H9 (cell line): ENCODE measurements around the gene ACMSD. TPM values are rescaled to one million over a fixed set of nuclear protein-coding genes. Genes with fewer than 3 reads are reported as not detected.

ENCODE experiments used
- DNase-seq: peaks from one replicate; pipeline ENCODE4 v3.0.0-alpha.2; 2017
- H2AFZ ChIP-seq: one replicate; pipeline ENCODE4 v1.6.1; 2013; ENCODE audit warnings: mild to moderate bottlenecking, low read length, control low read depth, moderate library complexity
- H2AK5ac ChIP-seq: 2 replicates; pipeline ENCODE4 v1.6.1; 2013; ENCODE audit warnings: low read length, control low read depth, mixed read lengths; ENCODE audit not compliant: insufficient read length
- H2BK120ac ChIP-seq: one replicate; pipeline ENCODE4 v1.6.1; 2013; ENCODE audit warnings: low read depth, mild to moderate bottlenecking, low read length, control low read depth, inconsistent platforms; ENCODE audit not compliant: poor library complexity, severe bottlenecking
- H2BK12ac ChIP-seq: 2 replicates; pipeline ENCODE4 v1.6.1; 2013; ENCODE audit warnings: low read length, control low read depth, mixed read lengths, low read depth; ENCODE audit not compliant: insufficient read length
- H2BK15ac ChIP-seq: 2 replicates; pipeline ENCODE4 v1.6.1; 2013; ENCODE audit warnings: low read depth, low read length, control low read depth
- H2BK20ac ChIP-seq: one replicate; pipeline ENCODE4 v1.6.1; 2013; ENCODE audit warnings: low read depth, mild to moderate bottlenecking, low read length, control low read depth, inconsistent platforms; ENCODE audit not compliant: poor library complexity, severe bottlenecking
- H2BK5ac ChIP-seq: 2 replicates; pipeline ENCODE4 v1.6.1; 2013; ENCODE audit warnings: low read length, control low read depth, mixed read lengths; ENCODE audit not compliant: insufficient read length
- H3K14ac ChIP-seq: 2 replicates; pipeline ENCODE4 v1.6.1; 2013; ENCODE audit warnings: low read length, control low read depth; ENCODE audit not compliant: insufficient read depth
- H3K18ac ChIP-seq: 2 replicates; pipeline ENCODE4 v1.6.1; 2013; ENCODE audit warnings: low read depth, mild to moderate bottlenecking, mixed read lengths, low read length, control low read depth; ENCODE audit not compliant: insufficient read length
- H3K23ac ChIP-seq: 2 replicates; pipeline ENCODE4 v1.6.1; 2013; ENCODE audit warnings: low read length, control low read depth, mixed read lengths, low read depth; ENCODE audit not compliant: insufficient read length
- H3K23me2 ChIP-seq: 2 replicates; pipeline ENCODE4 v1.6.1; 2013; ENCODE audit warnings: low read depth, mild to moderate bottlenecking, mixed read lengths, low read length, control low read depth; ENCODE audit not compliant: insufficient read length, poor library complexity, severe bottlenecking
- H3K27ac ChIP-seq: 2 replicates; pipeline ENCODE4 v1.5.1; 2013; ENCODE audit warnings: low read length, control low read depth, mixed read lengths, low read depth; ENCODE audit not compliant: insufficient read length
- H3K27me3 ChIP-seq: 2 replicates; pipeline ENCODE4 v1.6.1; 2013; ENCODE audit warnings: low read length, control low read depth, inconsistent platforms; ENCODE audit not compliant: insufficient read depth
- H3K4ac ChIP-seq: 2 replicates; pipeline ENCODE4 v1.6.1; 2013; ENCODE audit warnings: low read depth, mild to moderate bottlenecking, control low read depth, inconsistent platforms, low read length, moderate library complexity
- H3K4me1 ChIP-seq: 2 replicates; pipeline ENCODE4 v1.6.1; 2013; ENCODE audit warnings: low read length, control low read depth, inconsistent platforms; ENCODE audit not compliant: insufficient read depth
- H3K4me2 ChIP-seq: 2 replicates; pipeline ENCODE4 v1.6.1; 2013; ENCODE audit warnings: low read length, control low read depth, mixed read lengths; ENCODE audit not compliant: insufficient read length, insufficient read depth
- H3K56ac ChIP-seq: 2 replicates; pipeline ENCODE4 v1.6.1; 2013; ENCODE audit warnings: low read depth, mild to moderate bottlenecking, mixed read lengths, low read length, control low read depth; ENCODE audit not compliant: insufficient read length
- H3K79me1 ChIP-seq: 2 replicates; pipeline ENCODE4 v1.6.1; 2013; ENCODE audit warnings: low read depth, mild to moderate bottlenecking, moderate library complexity, low read length, control low read depth, inconsistent platforms; ENCODE audit not compliant: insufficient read depth, poor library complexity, severe bottlenecking
- H3K79me2 ChIP-seq: 2 replicates; pipeline ENCODE4 v1.6.1; 2013; ENCODE audit warnings: low read length, control low read depth, inconsistent platforms; ENCODE audit not compliant: insufficient read depth
- H3K9ac ChIP-seq: 2 replicates; pipeline ENCODE4 v1.6.1; 2013; ENCODE audit warnings: low read length, control low read depth, mixed read lengths; ENCODE audit not compliant: insufficient read length; ENCODE audit errors: extremely low read depth
- H3K9me3 ChIP-seq: one replicate; pipeline ENCODE4 v1.6.1; 2013; ENCODE audit warnings: low read depth, low read length, inconsistent platforms; ENCODE audit not compliant: control insufficient read depth
- H3T11ph ChIP-seq: one replicate; pipeline ENCODE4 v1.6.1; 2013; ENCODE audit warnings: mild to moderate bottlenecking, low read length, control low read depth, inconsistent platforms
- H4K20me1 ChIP-seq: one replicate; pipeline ENCODE4 v1.6.1; 2013; ENCODE audit not compliant: control insufficient read depth, insufficient read length, insufficient read depth
- H4K5ac ChIP-seq: 2 replicates; pipeline ENCODE4 v1.6.1; 2013; ENCODE audit warnings: low read depth, mild to moderate bottlenecking, mixed read lengths, low read length, control low read depth; ENCODE audit not compliant: insufficient read length
- H4K8ac ChIP-seq: replicated peaks from 2 replicates; pipeline ENCODE4 v1.6.1; 2013; ENCODE audit warnings: low read length, control low read depth, mixed read lengths, low read depth; ENCODE audit not compliant: insufficient read length
- H4K91ac ChIP-seq: 2 replicates; pipeline ENCODE4 v1.6.1; 2013; ENCODE audit warnings: low read depth, mild to moderate bottlenecking, moderate library complexity, mixed read lengths, low read length, control low read depth; ENCODE audit not compliant: insufficient read length
- H3K27ac Mint-ChIP-seq, 3 experiments: 2 replicates in 2 of 3; 3 replicates in 1 of 3; pipeline ENCODE4 v1.8.0; 2020 to 2021; ENCODE audit warnings: mixed read lengths in 3 of 3, mild to moderate bottlenecking in 1 of 3, moderate library complexity in 1 of 3
- H3K27me3 Mint-ChIP-seq: 2 replicates; pipeline ENCODE4 v1.8.0; 2021; ENCODE audit warnings: low read depth, mild to moderate bottlenecking, moderate library complexity, mixed read lengths
- H3K36me3 Mint-ChIP-seq, 3 experiments: 2 replicates in 2 of 3; 3 replicates in 1 of 3; pipeline ENCODE4 v1.8.0; 2020 to 2021; ENCODE audit warnings: low read depth in 3 of 3, mixed read lengths in 3 of 3; ENCODE audit not compliant: insufficient read depth in 1 of 3
- H3K4me1 Mint-ChIP-seq, 2 experiments: 2 replicates each; pipeline ENCODE4 v1.8.0; 2020; ENCODE audit warnings: mixed read lengths in 2 of 2
- H3K4me3 Mint-ChIP-seq, 2 experiments: 2 replicates in 1 of 2; 3 replicates in 1 of 2; pipeline ENCODE4 v1.8.0; 2020 to 2021; ENCODE audit warnings: mild to moderate bottlenecking in 2 of 2, mixed read lengths in 2 of 2, moderate library complexity in 1 of 2
- H3K9me3 Mint-ChIP-seq, 2 experiments: 2 replicates in 1 of 2; 3 replicates in 1 of 2; pipeline ENCODE4 v1.8.0; 2020; ENCODE audit warnings: mild to moderate bottlenecking in 2 of 2, mixed read lengths in 2 of 2, moderate library complexity in 1 of 2
- CTCF ChIP-seq: fragments of 200-600 bp; sonication (generic); conservative IDR thresholded peaks from 3 replicates; pipeline ENCODE4 v1.8.0; 2021; ENCODE audit warnings: antibody characterized with exemption, mild to moderate bottlenecking
- WGBS: extraction: QIAGEN DNeasy Blood & Tissue Kit; methylation state at CpG from one replicate; pipeline ENCODE4 v1.1.7; 2013; ENCODE audit warnings: missing lambda C conversion rate, low lambda C conversion rate, mixed read lengths; ENCODE audit not compliant: insufficient read length; ENCODE audit errors: extremely low coverage; 5-methylcytosine and 5-hydroxymethylcytosine counted together
- total RNA-seq: library from RNA; stranded (reverse); gene quantifications from 2 replicates; pipeline ENCODE4 v1.2.1, GENCODE V29; 2021

Gene ACMSD
- total RNA-seq, 1 experiment from 2014 or later: not detected

DNA sequence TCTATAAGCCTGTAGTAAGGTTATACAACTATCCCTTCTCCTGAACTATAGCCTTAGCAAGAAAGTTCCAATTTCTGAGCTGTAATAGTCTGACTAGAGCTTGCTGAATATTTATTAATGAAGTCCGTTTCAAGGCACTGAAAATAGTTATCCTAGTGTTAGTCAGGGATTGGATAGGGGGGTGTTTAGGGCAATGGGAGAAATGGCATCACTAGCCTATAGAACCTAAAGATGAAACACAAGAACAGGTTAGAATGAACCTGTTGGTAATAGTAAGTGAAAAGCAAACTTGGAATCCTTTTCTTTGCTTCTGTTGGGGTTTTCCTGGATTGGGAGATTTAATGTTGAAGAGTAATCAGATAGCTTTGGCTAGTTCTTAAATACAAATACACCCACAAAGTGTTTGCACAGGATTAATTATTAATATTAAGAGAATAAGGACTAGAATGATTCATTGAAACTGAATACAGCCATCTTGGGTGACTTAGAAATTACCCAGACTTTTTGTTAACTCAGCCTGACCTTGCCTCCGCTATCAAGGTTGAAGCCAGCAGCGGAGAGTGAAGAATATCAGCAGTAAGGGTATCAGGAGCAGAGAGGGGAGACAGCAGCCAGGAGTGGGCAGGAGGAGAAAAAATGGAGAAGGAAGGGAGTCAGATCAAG lies 94.6 kb downstream of the ACMSD start:
- no peak for TF ChIP-seq CTCF
- peak overlapping the region; percentile 36 to 51 (median 47); a peak in 4 of 7 replicates for H3K27ac Mint-ChIP-seq

More for the DNA sequence above, 94.6 kb downstream of the ACMSD start:
- Histone ChIP-seq H2BK20ac (no peak overlapping the region), H3K4ac (no peak overlapping the region), H4K5ac (no peak overlapping the region), H2BK120ac (no peak overlapping the region), H3K79me2 (peaks cover 40% of the 10 kb centered on the region; the same call in 1 of the 2 replicates), H4K91ac (no peak overlapping the region), H3K23ac (no peak overlapping the region), H3K18ac (no peak overlapping the region), H4K20me1 (no peaks in the 10 kb centered on the region), H3K14ac (no peak overlapping the region), H4K8ac (no peak overlapping the region), H2BK12ac (no peak overlapping the region), H3K4me2 (no peak overlapping the region), H3K4me1 (no peaks in the 10 kb centered on the region), H3T11ph (no peak overlapping the region), H3K56ac (no peak overlapping the region), H3K27me3 (no peaks in the 10 kb centered on the region), H2AK5ac (no peak overlapping the region), H2BK5ac (no peak overlapping the region), H3K79me1 (peaks cover 2% of the 10 kb centered on the region), H3K27ac (no peak overlapping the region), H3K9ac (no peak overlapping the region), H2AFZ (no peak overlapping the region), H3K23me2 (no peaks in the 10 kb centered on the region), H3K9me3 (no peaks in the 10 kb centered on the region), H2BK15ac (no peak overlapping the region)
- H3K4me1 Mint-ChIP-seq: peaks cover 16 to 18% of the 10 kb centered on the region in 2 experiments
- H3K9me3 Mint-ChIP-seq: no peaks in the 10 kb centered on the region
- no peak overlapping the region for H3K4me3 Mint-ChIP-seq
- DNase-seq: no peak
- H3K27me3 Mint-ChIP-seq: no peaks in the 10 kb centered on the region
- no CpG with 5 or more reads among the region's 3 CpGs for WGBS
- H3K36me3 Mint-ChIP-seq: peaks cover 10 to 38% (median 26%) of the 10 kb centered on the region in 3 experiments; a peak in 6 of 7 replicates
